ENCODE results near the gene PRKAG2.

DNA sequence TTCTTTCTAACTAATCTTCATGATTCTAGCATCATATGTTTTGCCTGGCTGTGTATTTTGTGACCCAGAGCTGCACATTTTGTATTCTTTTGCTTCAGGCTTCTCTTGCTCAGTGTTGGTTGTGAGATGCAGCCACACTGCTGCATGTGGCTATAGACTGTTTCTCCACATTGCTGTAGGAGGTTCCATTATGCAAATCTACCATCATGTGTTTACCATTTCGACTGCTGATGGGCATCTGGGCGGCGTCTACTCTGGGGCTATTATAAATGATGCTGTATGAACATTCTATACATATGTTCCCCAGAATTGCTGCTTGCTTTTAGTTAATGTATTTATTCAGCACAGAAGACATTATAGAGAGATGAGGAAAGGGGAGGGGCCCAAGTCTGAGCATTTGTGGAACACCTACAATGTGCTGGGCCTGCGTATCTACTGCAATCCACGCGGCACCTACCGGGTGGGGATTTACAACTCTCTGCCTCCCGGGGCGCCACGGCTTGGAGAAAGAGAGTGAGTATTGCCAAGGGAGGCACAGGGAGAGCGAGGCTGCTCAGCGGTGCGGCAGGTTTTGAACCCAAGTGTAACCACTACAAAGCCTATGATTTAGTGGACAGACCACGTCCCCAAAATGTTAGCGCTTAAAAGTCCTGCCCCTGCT, 172.5 kb downstream of the PRKAG2 start:
- TF ChIP-seq, protein P1, sequence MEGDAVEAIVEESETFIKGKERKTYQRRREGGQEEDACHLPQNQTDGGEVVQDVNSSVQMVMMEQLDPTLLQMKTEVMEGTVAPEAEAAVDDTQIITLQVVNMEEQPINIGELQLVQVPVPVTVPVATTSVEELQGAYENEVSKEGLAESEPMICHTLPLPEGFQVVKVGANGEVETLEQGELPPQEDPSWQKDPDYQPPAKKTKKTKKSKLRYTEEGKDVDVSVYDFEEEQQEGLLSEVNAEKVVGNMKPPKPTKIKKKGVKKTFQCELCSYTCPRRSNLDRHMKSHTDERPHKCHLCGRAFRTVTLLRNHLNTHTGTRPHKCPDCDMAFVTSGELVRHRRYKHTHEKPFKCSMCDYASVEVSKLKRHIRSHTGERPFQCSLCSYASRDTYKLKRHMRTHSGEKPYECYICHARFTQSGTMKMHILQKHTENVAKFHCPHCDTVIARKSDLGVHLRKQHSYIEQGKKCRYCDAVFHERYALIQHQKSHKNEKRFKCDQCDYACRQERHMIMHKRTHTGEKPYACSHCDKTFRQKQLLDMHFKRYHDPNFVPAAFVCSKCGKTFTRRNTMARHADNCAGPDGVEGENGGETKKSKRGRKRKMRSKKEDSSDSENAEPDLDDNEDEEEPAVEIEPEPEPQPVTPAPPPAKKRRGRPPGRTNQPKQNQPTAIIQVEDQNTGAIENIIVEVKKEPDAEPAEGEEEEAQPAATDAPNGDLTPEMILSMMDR (IDR thresholded peaks at IDR 0.05; ENCODE audit: low read length), result no peak
- no peak for TF ChIP-seq EZH2 (IDR thresholded peaks at IDR 0.05; ENCODE audit: borderline replicate concordance, low read length)

All from OCI-LY1 (cell line).